ENCODE data around the gene DDX52. TPM values are rescaled to one million over a fixed set of nuclear protein-coding genes. Genes with fewer than 3 reads are reported as not detected.

The DDX52 gene
- total and polyA plus RNA-seq, 2 of the 13 experiments (the other 11 are each of a cell fraction or from before 2014, with no cell fraction given), result 8.9 to 36.1 TPM

DNA sequence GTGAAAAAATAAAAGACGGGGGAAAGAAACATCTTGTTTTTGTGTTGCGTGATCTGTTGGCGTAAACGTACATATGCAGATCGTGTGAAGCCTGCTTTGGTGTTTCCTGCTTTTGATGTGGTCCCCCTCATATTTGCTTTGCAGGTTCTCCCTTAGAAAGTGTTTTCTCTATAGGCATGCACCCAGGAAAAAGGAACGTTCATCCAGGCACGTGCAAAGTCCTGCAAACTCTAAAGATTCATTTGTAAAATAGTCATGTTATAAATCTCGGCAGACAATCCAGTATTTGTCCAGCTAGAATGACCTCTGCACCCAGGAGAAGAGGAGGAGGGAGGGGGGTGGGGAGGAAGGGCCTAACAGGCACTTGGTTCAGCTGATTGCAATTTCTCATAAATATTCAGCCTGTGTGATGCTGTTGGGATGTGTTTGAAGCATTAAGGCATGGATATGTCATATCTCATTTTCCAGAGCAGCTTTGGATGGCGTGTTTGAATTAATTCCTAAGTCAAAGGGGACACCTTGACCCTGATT is 40.3 kb upstream of the DDX52 start (continued):
- TF ChIP-seq POLR2G (IDR thresholded peaks at IDR 0.05; ENCODE audit: low read depth, low read length), result no peak
- no peak for TF ChIP-seq ZNF318 (CRISPR knock-in tag; IDR thresholded peaks at IDR 0.05)
- TF ChIP-seq SP1 (IDR thresholded peaks at IDR 0.05), result no peak
- TF ChIP-seq SP1 (CRISPR knock-in tag; IDR thresholded peaks at IDR 0.05), result no peak
- no peak for TF ChIP-seq KLF13 (CRISPR knock-in tag; IDR thresholded peaks at IDR 0.05)
- no peak for TF ChIP-seq MAZ (IDR thresholded peaks at IDR 0.05; ENCODE audit: borderline replicate concordance, low read depth, low read length)
- no peak for TF ChIP-seq MAZ (CRISPR knock-in tag; IDR thresholded peaks at IDR 0.05; ENCODE audit: low read depth)
- no peak for TF ChIP-seq ZBTB3 (CRISPR knock-in tag; IDR thresholded peaks at IDR 0.05; ENCODE audit: borderline replicate concordance, low read depth)
- TF ChIP-seq CREB3 (CRISPR knock-in tag; IDR thresholded peaks at IDR 0.05), result no peak
- TF ChIP-seq AKAP8 (CRISPR knock-in tag; IDR thresholded peaks at IDR 0.05), result no peak
- TF ChIP-seq SNRNP70 (IDR thresholded peaks at IDR 0.05; ENCODE audit: low read depth, low read length), result no peak
- TF ChIP-seq ZNF549 (CRISPR knock-in tag; IDR thresholded peaks at IDR 0.05), result no peak
- no peak for TF ChIP-seq ZBTB7B (CRISPR knock-in tag; IDR thresholded peaks at IDR 0.05)
- no peak for TF ChIP-seq TFDP2 (CRISPR knock-in tag; IDR thresholded peaks at IDR 0.05)
- TF ChIP-seq SMAD3 (CRISPR knock-in tag; IDR thresholded peaks at IDR 0.05), result no peak; the same call in 1 of the 2 replicates
- TF ChIP-seq SIX4 (CRISPR knock-in tag; IDR thresholded peaks at IDR 0.05), result 0 out of 2 replicates have a peak, but pooled peaks have one; percentile 17
- no peak for TF ChIP-seq ZNF510 (CRISPR knock-in tag; IDR thresholded peaks at IDR 0.05; ENCODE audit: low read depth)
- TF ChIP-seq ZNF431 (CRISPR knock-in tag; IDR thresholded peaks at IDR 0.05; ENCODE audit: borderline replicate concordance, low read depth), result no peak
- TF ChIP-seq ZKSCAN8 (CRISPR knock-in tag; IDR thresholded peaks at IDR 0.05; ENCODE audit: borderline replicate concordance), result 0 out of 2 replicates have a peak, but pooled peaks have one; percentile 19
- no peak for TF ChIP-seq HNRNPLL (IDR thresholded peaks at IDR 0.05; ENCODE audit: low read depth, low read length, poor library complexity, severe bottlenecking)

Data from HepG2 (cell line).